SK-N-SH (cell line): ENCODE measurements around the gene MAPKAP1. TPM values are rescaled to one million over a fixed set of nuclear protein-coding genes. Genes with fewer than 3 reads are reported as not detected.

Experiments
- CHD2 ChIP-seq: fragments of 150-350 bp; IDR thresholded peaks from 2 replicates; pipeline ENCODE4 v1.6.1; 2018; ENCODE audit warnings: low read length; ENCODE audit not compliant: partially characterized antibody
- CTCF ChIP-seq: fragments of 200-600 bp; sonication (generic); IDR thresholded peaks from 2 replicates; pipeline ENCODE4 v1.6.1; 2017; ENCODE audit warnings: antibody characterized with exemption, mild to moderate bottlenecking, moderate library complexity
- FOSL2 ChIP-seq: IDR thresholded peaks from 2 replicates; pipeline ENCODE4 v1.4.0; 2012; ENCODE audit warnings: low read depth, mild to moderate bottlenecking, moderate library complexity, borderline replicate concordance
- FOXJ3 ChIP-seq: sonication (generic); formaldehyde crosslinking; IDR thresholded peaks from 2 replicates; pipeline ENCODE4 v1.5.1; 2020; ENCODE audit warnings: mild to moderate bottlenecking, missing genetic modification reagents
- FOXM1 ChIP-seq: IDR thresholded peaks from 2 replicates; pipeline ENCODE4 v1.4.0; 2012; ENCODE audit warnings: low read depth, mild to moderate bottlenecking
- GABPA ChIP-seq: IDR thresholded peaks from 2 replicates; pipeline ENCODE4 v1.4.0; 2012; ENCODE audit warnings: low read depth, mild to moderate bottlenecking
- GATA2 ChIP-seq: sonication (generic); formaldehyde crosslinking; IDR thresholded peaks from 2 replicates; pipeline ENCODE4 v1.5.0; 2020; ENCODE audit warnings: mild to moderate bottlenecking, missing genetic modification reagents
- JUND ChIP-seq: IDR thresholded peaks from 2 replicates; pipeline ENCODE4 v1.4.0; 2012
- MAX ChIP-seq: IDR thresholded peaks from 2 replicates; pipeline ENCODE4 v1.4.0; 2012; ENCODE audit warnings: low read depth
- MEF2A ChIP-seq: IDR thresholded peaks from 2 replicates; pipeline ENCODE4 v1.4.0; 2012; ENCODE audit warnings: low read depth, borderline replicate concordance
- MXI1 ChIP-seq: IDR thresholded peaks from 2 replicates; pipeline ENCODE4 v1.6.1; 2012; ENCODE audit warnings: mild to moderate bottlenecking, low read depth, low read length, improper control_type of control experiment
- NFIC ChIP-seq: IDR thresholded peaks from 2 replicates; pipeline ENCODE4 v1.4.0; 2012; ENCODE audit warnings: borderline replicate concordance
- NRF1 ChIP-seq: IDR thresholded peaks from 2 replicates; pipeline ENCODE4 v1.6.1; 2012; ENCODE audit warnings: low read depth, mild to moderate bottlenecking, low read length
- PBX3 ChIP-seq: IDR thresholded peaks from 2 replicates; pipeline ENCODE4; 2012
- POLR2AphosphoS5 ChIP-seq: IDR thresholded peaks from 2 replicates; pipeline ENCODE4 v1.6.1; 2012; ENCODE audit warnings: low read depth, low read length
- RAD21 ChIP-seq: IDR thresholded peaks from 2 replicates; pipeline ENCODE4 v1.6.1; 2012; ENCODE audit warnings: mild to moderate bottlenecking, low read length
- RFX5 ChIP-seq: IDR thresholded peaks from 2 replicates; pipeline ENCODE4 v1.6.1; 2012; ENCODE audit warnings: mild to moderate bottlenecking, improper control_type of control experiment, low read length
- RXRA ChIP-seq: IDR thresholded peaks from 2 replicates; pipeline ENCODE4 v1.4.0; 2012; ENCODE audit warnings: low read depth, mild to moderate bottlenecking, borderline replicate concordance
- SIN3A ChIP-seq: IDR thresholded peaks from 2 replicates; pipeline ENCODE4 v1.6.1; 2012; ENCODE audit warnings: low read depth, mild to moderate bottlenecking, low read length, moderate library complexity, borderline replicate concordance
- SMC3 ChIP-seq: IDR thresholded peaks from 2 replicates; pipeline ENCODE4 v1.6.1; 2012; ENCODE audit warnings: low read depth, low read length, improper control_type of control experiment
- TCF12 ChIP-seq: IDR thresholded peaks from 2 replicates; pipeline ENCODE4 v1.4.0; 2012
- TEAD4 ChIP-seq: IDR thresholded peaks from 2 replicates; pipeline ENCODE4 v1.4.0; 2012; ENCODE audit warnings: mild to moderate bottlenecking, borderline replicate concordance; ENCODE audit not compliant: insufficient read depth
- USF1 ChIP-seq: IDR thresholded peaks from 2 replicates; pipeline ENCODE4 v1.4.0; 2012; ENCODE audit warnings: low read depth, borderline replicate concordance
- USF2 ChIP-seq: fragments of 150-350 bp; IDR thresholded peaks from 2 replicates; pipeline ENCODE4 v1.6.1; 2017; ENCODE audit warnings: antibody characterized with exemption, low read length, low read depth, borderline replicate concordance
- ZBTB33 ChIP-seq: IDR thresholded peaks from 2 replicates; pipeline ENCODE4 v1.4.0; 2012; ENCODE audit warnings: low read depth, borderline replicate concordance
- polyA plus RNA-seq, 3 experiments: library from polyadenylated mRNA; depleted of rRNA; stranded (reverse); fragments of >200 nt; gene quantifications; 2 replicates each; pipeline ENCODE4 v1.2.3, GENCODE V29; 2012

MAPKAP1 gene
- polyA plus RNA-seq, 1 of the 3 experiments (the other 2 are of a cell fraction): 117 TPM

GRCh38 chr9:125541840-125542243, 165.2 kb downstream of the MAPKAP1 start (continued):
- TF ChIP-seq USF1: no peak
- TF ChIP-seq TCF12: peak; percentile 94
- TF ChIP-seq PBX3: peak; percentile 75
- TF ChIP-seq JUND: peak; percentile 24; the same call in 1 of the 2 replicates
- TF ChIP-seq NRF1: no peak
- TF ChIP-seq GABPA: no peak
- TF ChIP-seq NFIC: peak; percentile 93
- no peak for TF ChIP-seq RXRA
- 0 out of 2 replicates have a peak, but pooled peaks have one; percentile 51 for TF ChIP-seq MXI1
- TF ChIP-seq SMC3: peak; percentile 0; the same call in 1 of the 2 replicates
- TF ChIP-seq MAX: no peak
- no peak for TF ChIP-seq MEF2A
- TF ChIP-seq CHD2: peak; percentile 91
- TF ChIP-seq FOSL2: peak; percentile 15; the same call in 1 of the 2 replicates
- no peak; the same call in 1 of the 2 replicates for TF ChIP-seq FOXM1
- TF ChIP-seq USF2: no peak
- TF ChIP-seq ZBTB33: 0 out of 2 replicates have a peak, but pooled peaks have one; percentile 46
- TF ChIP-seq RAD21: peak; percentile 50
- 0 out of 2 replicates have a peak, but pooled peaks have one; percentile 36 for TF ChIP-seq SIN3A
- TF ChIP-seq TEAD4: peak; percentile 66; the same call in 1 of the 2 replicates
- peak; percentile 89; the same call in 1 of the 2 replicates for TF ChIP-seq FOXJ3
- peak; percentile 91 for TF ChIP-seq GATA2 (CRISPR knock-in tag)
- TF ChIP-seq POLR2AphosphoS5: peak; percentile 82
- TF ChIP-seq CTCF: no peak
- no peak; the same call in 1 of the 2 replicates for TF ChIP-seq RFX5
